SK-N-SH treated with all-trans-retinoic acid at 6 μM for 48 hours (cell line): Measurements from ENCODE around the gene MCU.
A peak's percentile ranks its signal among the peaks of the same experiment; 100 is the strongest.
"Not testable (repeated sequence)": the region's sequence is repeated elsewhere in the genome, so short reads cannot be mapped to it uniquely, and the experiment has no call there.

Experiments used
- ATAC-seq: fragments of 200-7000 bp; cut with Tn5 transposase; 3 replicates; pipeline ENCODE4 v1.9.1; 2020; ENCODE audit warnings: mild to moderate bottlenecking, moderate library complexity
- ARNTL ChIP-seq: fragments of 450-650 bp; formaldehyde crosslinking; IDR thresholded peaks from 2 replicates; pipeline ENCODE4 v1.5.0; 2020; ENCODE audit warnings: low read depth, mild to moderate bottlenecking, moderate library complexity, borderline replicate concordance
- BACH2 ChIP-seq: fragments of 250-450 bp; sonication (Bioruptor Pico); IDR thresholded peaks from 2 replicates; pipeline ENCODE4 v1.9.0; 2021; ENCODE audit warnings: mild to moderate bottlenecking, borderline replicate concordance
- CSDC2 ChIP-seq: fragments of 250-450 bp; sonication (Bioruptor Pico); IDR thresholded peaks from 2 replicates; pipeline ENCODE4 v1.5.0; 2020; ENCODE audit warnings: mild to moderate bottlenecking, moderate library complexity
- CSRNP3 ChIP-seq: fragments of 250-450 bp; sonication (Bioruptor Pico); IDR thresholded peaks from 2 replicates; pipeline ENCODE4 v1.5.1; 2021; ENCODE audit warnings: mild to moderate bottlenecking, moderate library complexity
- ESRRG ChIP-seq: fragments of 250-450 bp; sonication (Bioruptor Pico); IDR thresholded peaks from 2 replicates; pipeline ENCODE4 v1.6.1; 2021; ENCODE audit warnings: mild to moderate bottlenecking
- GLIS3 ChIP-seq: fragments of 250-450 bp; sonication (Bioruptor Pico); IDR thresholded peaks from 2 replicates; pipeline ENCODE4 v1.5.0; 2020; ENCODE audit warnings: mild to moderate bottlenecking, moderate library complexity
- ISL1 ChIP-seq: fragments of 250-450 bp; sonication (Bioruptor Pico); IDR thresholded peaks from 2 replicates; pipeline ENCODE4 v2.1.2; 2022; ENCODE audit warnings: mild to moderate bottlenecking, moderate library complexity
- OSR1 ChIP-seq: fragments of 250-450 bp; sonication (Bioruptor Pico); IDR thresholded peaks from 2 replicates; pipeline ENCODE4 v1.8.0; 2022; ENCODE audit warnings: moderate library complexity, mild to moderate bottlenecking, inconsistent platforms
- POU6F1 ChIP-seq: fragments of 250-450 bp; sonication (Bioruptor Pico); IDR thresholded peaks from 2 replicates; pipeline ENCODE4 v1.8.0; 2021; ENCODE audit warnings: low read depth, mild to moderate bottlenecking, moderate library complexity, borderline replicate concordance
- PPARA ChIP-seq: fragments of 250-450 bp; sonication (Bioruptor Pico); IDR thresholded peaks from 2 replicates; pipeline ENCODE4 v1.5.0; 2020; ENCODE audit warnings: mild to moderate bottlenecking, borderline replicate concordance
- RARB ChIP-seq: fragments of 250-450 bp; sonication (Bioruptor Pico); IDR thresholded peaks from 2 replicates; pipeline ENCODE4 v1.8.0; 2021; ENCODE audit warnings: mild to moderate bottlenecking, moderate library complexity
- SNAI2 ChIP-seq: fragments of 250-450 bp; sonication (Bioruptor Pico); IDR thresholded peaks from 2 replicates; pipeline ENCODE4 v1.5.0; 2020; ENCODE audit warnings: mild to moderate bottlenecking, moderate library complexity
- TOX ChIP-seq: fragments of 250-450 bp; sonication (Bioruptor Pico); IDR thresholded peaks from 2 replicates; pipeline ENCODE4 v1.8.0; 2021; ENCODE audit warnings: mild to moderate bottlenecking, moderate library complexity, borderline replicate concordance
- TSHZ2 ChIP-seq: fragments of 250-450 bp; sonication (Bioruptor Pico); IDR thresholded peaks from 2 replicates; pipeline ENCODE4 v1.5.0; 2020; ENCODE audit warnings: mild to moderate bottlenecking, moderate library complexity
- ZC3H10 ChIP-seq: fragments of 250-450 bp; sonication (Bioruptor Pico); IDR thresholded peaks from 2 replicates; pipeline ENCODE4 v1.5.1; 2021; ENCODE audit warnings: mild to moderate bottlenecking, moderate library complexity
- ZFP30 ChIP-seq: fragments of 450-650 bp; formaldehyde crosslinking; IDR thresholded peaks from 2 replicates; pipeline ENCODE4 v1.5.0; 2022; ENCODE audit warnings: mild to moderate bottlenecking, moderate library complexity
- ZNF565 ChIP-seq: fragments of 450-650 bp; formaldehyde crosslinking; conservative IDR thresholded peaks from 2 replicates; pipeline ENCODE4 v1.5.0; 2020; ENCODE audit warnings: low read depth, mild to moderate bottlenecking, moderate library complexity
- ZNF70 ChIP-seq: fragments of 450-650 bp; formaldehyde crosslinking; IDR thresholded peaks from 2 replicates; pipeline ENCODE4 v1.5.0; 2020; ENCODE audit warnings: mild to moderate bottlenecking, moderate library complexity
- ZNF8 ChIP-seq: fragments of 450-650 bp; formaldehyde crosslinking; IDR thresholded peaks from 2 replicates; pipeline ENCODE4 v1.5.0; 2020; ENCODE audit warnings: mild to moderate bottlenecking, moderate library complexity

The MCU gene

GRCh38 chr10:72682638-72683037 is 9.3 kb upstream of the MCU start:
- ATAC-seq, result peak; percentile 73
- TF ChIP-seq RARB (CRISPR knock-in tag), result no peak
- TF ChIP-seq GLIS3, result no peak
- TF ChIP-seq ISL1, result no peak
- TF ChIP-seq ARNTL (CRISPR knock-in tag), result no peak
- TF ChIP-seq BACH2, result no peak
- no peak for TF ChIP-seq ZNF565
- no peak for TF ChIP-seq SNAI2 (CRISPR knock-in tag)
- TF ChIP-seq POU6F1 (CRISPR knock-in tag), result no peak
- TF ChIP-seq ZC3H10 (CRISPR knock-in tag), result no peak
- TF ChIP-seq CSRNP3 (CRISPR knock-in tag), result no peak
- no peak for TF ChIP-seq ESRRG
- TF ChIP-seq OSR1 (CRISPR knock-in tag), result no peak
- no peak for TF ChIP-seq ZFP30 (CRISPR knock-in tag)
- no peak for TF ChIP-seq CSDC2 (CRISPR knock-in tag)
- no peak for TF ChIP-seq PPARA (CRISPR knock-in tag)
- TF ChIP-seq ZNF70, result no peak
- no peak for TF ChIP-seq TOX (CRISPR knock-in tag)

- no peak for TF ChIP-seq ESRRG
- no peak for TF ChIP-seq GLIS3
- TF ChIP-seq ZNF565, result no peak
- TF ChIP-seq OSR1 (CRISPR knock-in tag), result no peak
- no peak for TF ChIP-seq ARNTL (CRISPR knock-in tag)
- TF ChIP-seq, all 23 proteins: peak for 0
- ATAC-seq, result no peak
Observed at GRCh38 chr10:72685264-72685921, 6.5 kb upstream of the MCU start.

GRCh38 chr10:72686430-72686829 is 5.5 kb upstream of the MCU start:
- ATAC-seq, result not testable (repeated sequence)

- TF ChIP-seq RARB (CRISPR knock-in tag), result no peak
- TF ChIP-seq ARNTL (CRISPR knock-in tag), result no peak
- TF ChIP-seq TSHZ2, result no peak
- TF ChIP-seq, all 23 proteins: peak for 0
- no peak for ATAC-seq
Observed at GRCh38 chr10:72687035-72687434, 4.9 kb upstream of the MCU start.

GRCh38 chr10:72688208-72688651 is 3.7 kb upstream of the MCU start:
- peak; percentile 59 for ATAC-seq
- TF ChIP-seq ISL1 (0 out of 2 replicates have a peak, but pooled peaks have one; percentile 11), ZNF8 (CRISPR knock-in tag) (no peak), ESRRG (no peak), POU6F1 (CRISPR knock-in tag) (no peak)
